Pancreas (tissue), 10 donors: Measurements from ENCODE around the gene NOS1AP. TPM values are rescaled to one million over a fixed set of nuclear protein-coding genes. Genes with fewer than 3 reads are reported as not detected.

Source experiments
- ATAC-seq, 4 donors: fragments of 200-7000 bp; cut with Tn5 transposase; one replicate each; pipeline versions ENCODE4 v1.8.0 to v1.9.1; 2020; ENCODE audit warnings: mild to moderate bottlenecking in 4 of 4, moderate library complexity in 4 of 4
- DNase-seq, 6 donors: peaks; one replicate each; pipeline ENCODE4 v3.0.0-alpha.2; 2020
- FAIRE-seq: peaks from 2 replicates; lab custom pipeline; 2012; peaks lifted over from hg19 to GRCh38; lab: Jason Lieb, UNC
- H3K27ac ChIP-seq, 4 donors: fragments of 200-600 bp; sonication (generic); 1 replicate in 3 of 4; 2 replicates in 1 of 4; pipeline versions ENCODE4 v1.5.0 to v1.8.0; 2020
- H3K27me3 ChIP-seq, 4 donors: fragments of 200-600 bp; one replicate each; pipeline ENCODE4 v1.8.0; 2021
- H3K36me3 ChIP-seq, 3 donors: fragments of 200-600 bp; sonication (generic) in 1 of 3; one replicate each; pipeline versions ENCODE4 v1.5.0 to v1.8.0; 2020 to 2021
- H3K4me1 ChIP-seq, 3 donors: fragments of 200-600 bp; one replicate each; pipeline ENCODE4 v1.8.0; 2021
- H3K4me3 ChIP-seq, 4 donors: fragments of 200-600 bp; sonication (generic) in 2 of 4; one replicate each; pipeline versions ENCODE4 v1.5.0 to v1.8.0; 2020 to 2021
- H3K9me3 ChIP-seq, 4 donors: fragments of 200-600 bp; one replicate each; pipeline ENCODE4 v1.8.0; 2021
- WGBS, 2 donors: extraction: QIAGEN DNeasy Blood & Tissue Kit; methylation state at CpG; one replicate each; pipeline ENCODE4 v1.1.7; 2013; 5-methylcytosine and 5-hydroxymethylcytosine counted together
- intact Hi-C, 3 donors: fragments of 100-400 bp; cut with DNase I; formaldehyde crosslinking; loops; one replicate each; pipeline versions ENCODE4 v1.11.1 to v1.14.2; 2022
- polyA plus RNA-seq, 2 donors: library from polyadenylated mRNA; stranded (reverse); fragments of 200-250 nt; gene quantifications; one replicate each; pipeline ENCODE4 v1.2.3, GENCODE V29; 2013
- total RNA-seq, 6 donors: library from RNA; stranded (reverse); fragmentation: NEBNext Ultra II Directional in 4 of 6; extraction: Animal tissue kit (Norgen Biotek cat#: 25700) in 4 of 6; gene quantifications; one replicate each; pipeline versions ENCODE4 v1.2.1 to v1.2.4, GENCODE V29; 2021 to 2023
- TF ChIP-seq, protein P1 (sequence below), 4 donors: fragments of 200-600 bp; sonication (generic) in 3 of 4; IDR thresholded peaks; one replicate each; pipeline versions ENCODE4 v1.5.0 to v1.8.0; 2021; ENCODE audit warnings: antibody characterized with exemption in 4 of 4
- donor health status: healthy with polysubstance abuse.
- donor health status: DM: no; HTN: no; CAD: no; lungs with moderate emphysema.
- donor health status: DM: no; HTN: no; CAD: no.
- donor health status: control.
- donor health status: control.
- donor health status: Bipolar disorder and iron deficiency.
- donor health status: DM: yes; HTN: yes; CAD: no.
- donor health status: DM: no; HTN: no; CAD: no.
- donor health status: DM: no; HTN: no; CAD: no.
- donor health status: DM: yes; HTN: yes; CAD: no.

NOS1AP gene
- total and polyA plus RNA-seq, 8 donors = 0.40 to 2.8 (median 1.7) TPM

DNA sequence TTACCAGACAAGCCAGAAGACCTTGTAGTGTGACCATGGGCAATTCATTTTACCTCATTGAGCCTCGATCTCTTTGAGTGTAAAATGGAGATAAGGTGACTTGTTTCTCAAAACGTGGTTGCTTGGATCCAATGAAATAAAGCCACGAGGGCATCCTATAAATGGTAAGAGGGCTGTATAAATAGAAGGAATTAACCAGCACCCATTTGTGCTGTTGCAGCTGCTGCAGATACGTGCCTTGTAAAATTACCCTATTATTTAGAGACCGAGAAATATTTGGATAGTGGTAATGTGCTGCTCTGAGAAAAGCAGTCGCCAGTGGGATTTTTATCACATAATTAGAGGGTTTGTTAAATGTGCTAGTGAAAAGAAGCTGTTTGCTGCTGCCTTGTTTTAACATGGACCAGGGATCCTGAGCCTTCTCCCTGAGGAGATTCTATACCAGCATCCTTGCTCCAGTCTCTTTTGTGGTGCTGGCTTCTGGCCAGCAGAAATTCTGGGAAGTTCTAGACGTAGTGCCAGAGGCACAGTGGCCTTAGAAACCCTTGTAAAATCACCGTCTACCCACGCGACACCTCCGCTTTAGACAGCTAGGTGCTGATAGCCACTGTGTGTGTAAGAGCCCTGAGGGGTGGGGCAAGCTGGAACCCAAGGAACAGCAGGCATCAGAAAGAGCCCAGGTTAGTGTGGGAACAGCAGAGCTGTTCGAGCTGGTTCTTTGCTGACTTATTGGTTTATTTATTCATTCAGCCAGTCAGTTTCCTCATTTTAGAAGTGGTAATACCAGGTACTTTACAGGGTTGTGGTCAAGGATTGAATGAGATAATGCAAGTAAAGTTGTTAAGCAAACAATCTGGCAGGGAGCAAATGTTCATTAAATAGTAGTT, 137.5 kb downstream of the NOS1AP start:
- peak overlapping the region in 3 of 4 donors; percentile 6 to 66 (median 53) for H3K27ac ChIP-seq
- ATAC-seq = peak; percentile 91 to 94 (median 92)
- TF ChIP-seq, protein P1, sequence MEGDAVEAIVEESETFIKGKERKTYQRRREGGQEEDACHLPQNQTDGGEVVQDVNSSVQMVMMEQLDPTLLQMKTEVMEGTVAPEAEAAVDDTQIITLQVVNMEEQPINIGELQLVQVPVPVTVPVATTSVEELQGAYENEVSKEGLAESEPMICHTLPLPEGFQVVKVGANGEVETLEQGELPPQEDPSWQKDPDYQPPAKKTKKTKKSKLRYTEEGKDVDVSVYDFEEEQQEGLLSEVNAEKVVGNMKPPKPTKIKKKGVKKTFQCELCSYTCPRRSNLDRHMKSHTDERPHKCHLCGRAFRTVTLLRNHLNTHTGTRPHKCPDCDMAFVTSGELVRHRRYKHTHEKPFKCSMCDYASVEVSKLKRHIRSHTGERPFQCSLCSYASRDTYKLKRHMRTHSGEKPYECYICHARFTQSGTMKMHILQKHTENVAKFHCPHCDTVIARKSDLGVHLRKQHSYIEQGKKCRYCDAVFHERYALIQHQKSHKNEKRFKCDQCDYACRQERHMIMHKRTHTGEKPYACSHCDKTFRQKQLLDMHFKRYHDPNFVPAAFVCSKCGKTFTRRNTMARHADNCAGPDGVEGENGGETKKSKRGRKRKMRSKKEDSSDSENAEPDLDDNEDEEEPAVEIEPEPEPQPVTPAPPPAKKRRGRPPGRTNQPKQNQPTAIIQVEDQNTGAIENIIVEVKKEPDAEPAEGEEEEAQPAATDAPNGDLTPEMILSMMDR (IDR thresholded peaks at IDR 0.05) = no peak
- H3K9me3 ChIP-seq = no peaks in the 10 kb centered on the region
- peak; percentile 46 to 72 (median 55) for DNase-seq
- no peaks in the 10 kb centered on the region for H3K27me3 ChIP-seq
- no peak overlapping the region for H3K4me3 ChIP-seq
- intact Hi-C loops = no loop called here
- H3K36me3 ChIP-seq = no peaks in the 10 kb centered on the region
- WGBS, 2 donors = 24 to 29% methylated on average over 12 of the region's 12 CpGs
- no peak for FAIRE-seq
- peaks cover 0 to 15% (median 10%) of the 10 kb centered on the region in 3 donors for H3K4me1 ChIP-seq

DNA sequence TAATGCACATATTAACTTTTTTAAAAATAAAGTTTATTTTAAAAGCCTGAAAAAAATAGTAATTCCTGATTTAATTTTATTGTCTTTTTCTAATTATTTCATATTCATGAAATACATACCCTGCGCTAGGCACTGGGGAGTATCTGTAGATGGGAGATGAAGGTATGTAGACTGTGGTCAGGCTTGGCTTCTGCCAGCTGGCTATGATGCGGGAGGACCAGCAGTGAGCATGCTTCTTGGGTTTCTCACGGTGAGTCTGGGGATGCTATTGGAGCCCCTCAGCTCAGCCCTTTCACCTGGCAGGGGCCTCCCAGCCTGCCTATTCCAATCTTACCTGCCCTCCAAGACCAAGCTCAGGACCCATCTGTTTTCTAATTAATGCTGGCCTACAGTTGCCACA, 138.4 kb downstream of the NOS1AP start:
- Histone ChIP-seq H3K4me1 (peaks cover 4 to 19% (median 10%) of the 10 kb centered on the region in 3 donors), H3K36me3 (no peaks in the 10 kb centered on the region), H3K27me3 (no peaks in the 10 kb centered on the region), H3K27ac (peak overlapping the region in 1 of 4 donors; percentile 53), H3K4me3 (no peak overlapping the region), H3K9me3 (no peaks in the 10 kb centered on the region)
- no peak for DNase-seq
- no peak for ATAC-seq
- TF ChIP-seq, protein P1 (IDR thresholded peaks at IDR 0.05) = no peak
- intact Hi-C loops = no loop called here
- FAIRE-seq = no peak
- WGBS, 2 donors = 98% methylated on average over 3 of the region's 3 CpGs

DNA sequence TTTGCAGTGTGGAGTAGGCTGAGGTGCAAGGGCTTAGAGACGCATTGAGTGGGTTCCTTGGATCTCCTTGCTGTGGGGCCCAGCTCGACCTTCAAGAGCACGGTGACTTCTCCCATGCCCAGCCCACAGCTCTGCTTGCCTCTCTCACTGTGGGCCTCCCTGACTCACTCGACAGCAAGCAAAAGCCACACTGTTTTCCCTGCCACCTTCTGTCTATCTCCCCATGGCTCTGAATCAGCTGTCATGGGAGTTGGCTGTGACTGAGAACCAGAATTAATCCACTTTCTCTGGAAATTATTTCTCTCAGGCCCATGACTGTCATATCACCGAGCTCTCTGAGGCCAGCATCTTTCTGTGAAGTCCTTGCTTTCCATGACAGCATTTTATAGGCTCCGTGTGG, 140.7 kb downstream of the NOS1AP start:
- 72 to 76% methylated on average over 6 of the region's 6 CpGs for WGBS, 2 donors
- H3K27me3 ChIP-seq = no peaks in the 10 kb centered on the region
- intact Hi-C loops = no loop called here
- no peak for FAIRE-seq
- TF ChIP-seq, protein P1 (IDR thresholded peaks at IDR 0.05) = no peak
- H3K36me3 ChIP-seq = no peaks in the 10 kb centered on the region
- no peak overlapping the region for H3K4me3 ChIP-seq
- DNase-seq = no peak
- no peak for ATAC-seq
- H3K27ac ChIP-seq = no peak overlapping the region
- peaks cover 10 to 26% (median 12%) of the 10 kb centered on the region in 3 donors for H3K4me1 ChIP-seq
- H3K9me3 ChIP-seq = no peaks in the 10 kb centered on the region

DNA sequence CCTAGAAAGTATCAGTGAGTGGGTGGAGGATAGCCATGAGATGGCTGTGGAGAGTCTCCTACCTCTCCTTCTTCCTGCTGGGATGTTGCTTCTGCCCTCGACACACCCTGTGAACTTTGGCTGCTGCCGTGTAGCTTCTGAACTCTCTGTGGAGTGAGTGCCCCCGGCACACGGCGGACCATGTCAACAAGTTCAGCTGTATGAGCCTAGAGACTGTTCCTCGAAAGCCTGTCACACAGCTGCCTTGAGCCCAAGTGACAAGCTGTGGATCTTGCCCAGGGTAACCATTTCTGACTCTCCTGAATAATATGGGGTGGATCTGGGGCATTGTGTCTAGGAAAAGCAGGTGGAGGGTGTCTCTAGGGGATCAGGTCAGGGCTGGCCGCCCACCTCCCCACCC, 143.2 kb downstream of the NOS1AP start:
- Histone ChIP-seq H3K36me3 (no peaks in the 10 kb centered on the region), H3K9me3 (no peaks in the 10 kb centered on the region), H3K4me3 (no peak overlapping the region), H3K4me1 (peaks cover 3 to 17% (median 14%) of the 10 kb centered on the region in 3 donors), H3K27ac (peak overlapping the region; percentile 17 to 56 (median 48)), H3K27me3 (no peaks in the 10 kb centered on the region)
- TF ChIP-seq, protein P1 (IDR thresholded peaks at IDR 0.05) = no peak
- intact Hi-C loops = no loop called here
- ATAC-seq (no peak), DNase-seq (no peak), FAIRE-seq (no peak)
- WGBS, 2 donors = 81 to 82% methylated on average over 7 of the region's 7 CpGs
